HG02973 (cell line): Measurements from ENCODE around the gene ATP8B4.

Experiments used
- ATAC-seq: cut with Tn5 transposase; IDR thresholded peaks from one replicate; pipeline ENCODE4 v1.9.1; 2021; ENCODE audit warnings: moderate library complexity; ENCODE audit not compliant: unreplicated experiment

The ATP8B4 gene

GRCh38 chr15:50024281-50024680, 94.8 kb downstream of the ATP8B4 start:
- ATAC-seq = no peak

DNA sequence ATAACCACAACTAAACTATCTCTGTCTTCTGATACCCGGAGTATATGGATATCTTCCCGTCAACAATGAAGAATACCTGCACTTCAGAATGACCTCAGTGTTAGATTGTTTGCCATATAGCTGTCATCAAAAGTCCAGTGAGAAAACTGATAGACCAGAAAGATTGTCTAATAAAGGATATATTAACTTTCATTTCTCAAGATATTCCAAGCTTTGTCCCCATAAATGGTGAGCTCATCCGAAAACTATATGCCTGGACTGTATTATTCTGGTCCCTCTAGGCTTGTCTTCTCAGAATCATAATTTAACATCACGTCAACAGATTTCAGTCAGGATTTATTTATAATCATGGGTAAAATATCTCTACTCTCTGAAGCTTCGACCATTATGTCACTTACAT, 100.5 kb downstream of the ATP8B4 start:
- no peak for ATAC-seq

- no peak for ATAC-seq
These were observed 101.5 kb downstream of the ATP8B4 start for GRCh38 chr15:50017522-50017921.

DNA sequence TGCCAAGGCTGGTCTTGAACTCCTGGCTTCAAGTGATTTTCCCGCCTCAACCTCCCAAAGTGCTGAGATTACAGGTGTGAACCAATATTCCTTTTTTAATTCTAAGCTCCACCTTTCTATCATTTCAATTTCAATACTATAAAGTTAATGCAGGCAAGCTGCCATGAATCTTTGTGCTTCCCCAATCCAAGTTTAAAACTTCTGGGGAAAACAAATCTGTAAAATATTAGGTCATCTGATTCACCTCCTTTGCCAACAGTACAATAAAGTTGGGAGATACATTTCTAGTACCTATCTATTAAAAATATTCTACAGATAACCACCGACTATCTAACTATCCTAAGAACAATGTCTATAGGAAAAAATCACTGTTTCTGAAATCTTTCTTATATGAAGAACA, 102.1 kb downstream of the ATP8B4 start:
- no peak for ATAC-seq

DNA sequence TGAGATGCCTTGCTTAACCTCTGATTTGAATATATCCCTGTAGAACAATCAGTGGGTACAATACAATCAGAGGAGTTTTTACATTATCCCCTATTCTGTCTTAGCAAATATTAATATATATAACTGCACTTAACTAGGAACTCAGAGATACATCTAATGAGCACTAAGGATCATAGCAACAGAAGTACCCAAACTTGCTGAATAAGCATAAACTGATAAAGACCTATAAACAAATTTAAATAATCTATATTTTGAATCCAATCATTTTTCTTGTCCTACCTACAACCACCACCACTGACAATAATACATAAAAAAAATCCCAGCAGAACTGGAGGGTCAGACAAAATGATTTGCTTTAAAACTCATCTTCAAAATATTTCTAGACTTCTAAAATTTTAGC, 106.2 kb downstream of the ATP8B4 start:
- ATAC-seq = no peak

- ATAC-seq = no peak
These were observed 109.4 kb downstream of the ATP8B4 start for GRCh38 chr15:50009634-50010033.

- ATAC-seq = peak; percentile 98
These were observed 115.2 kb downstream of the ATP8B4 start for GRCh38 chr15:50003786-50004334.

DNA sequence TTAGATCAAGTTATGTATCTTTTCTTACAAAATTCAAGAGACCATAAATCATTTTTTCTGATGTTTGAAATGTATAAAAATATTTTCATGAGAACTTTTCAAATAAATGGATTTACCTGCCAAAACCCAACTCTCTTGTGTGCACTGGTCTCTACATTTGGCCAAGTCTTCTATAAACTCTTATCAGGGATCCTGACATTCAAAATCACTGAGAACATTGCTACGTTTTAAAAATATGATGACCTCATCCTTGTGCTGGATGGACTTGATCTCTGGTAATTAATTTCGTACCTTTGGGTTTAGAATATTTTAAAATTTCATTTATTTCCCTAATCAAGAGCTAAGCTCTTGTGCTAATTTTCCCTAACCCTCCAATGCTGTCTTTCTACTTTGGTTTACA, 127.4 kb downstream of the ATP8B4 start:
- ATAC-seq = no peak

- no peak for ATAC-seq
These were observed 128.0 kb downstream of the ATP8B4 start for GRCh38 chr15:49990835-49991545.

DNA sequence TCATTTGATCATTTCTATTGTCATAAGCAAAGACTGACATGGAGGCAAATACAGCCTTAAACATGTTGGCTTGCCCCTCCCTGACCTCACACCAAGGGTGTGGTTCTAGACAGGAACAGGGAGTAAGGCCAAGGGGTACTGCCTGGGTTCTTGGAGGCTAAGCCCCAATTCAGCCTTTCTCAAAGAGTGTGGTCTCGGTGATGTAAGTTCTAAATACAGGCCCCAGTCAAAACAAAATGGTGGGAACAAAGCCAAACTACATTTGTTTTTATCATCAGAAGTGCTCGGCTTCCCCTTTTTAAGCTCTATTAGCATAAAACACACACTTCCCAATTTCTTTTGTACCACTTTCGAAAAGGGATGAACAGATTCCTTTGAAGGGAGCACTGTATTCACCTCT, 129.5 kb downstream of the ATP8B4 start:
- ATAC-seq = no peak

- no peak for ATAC-seq
These were observed 130.3 kb downstream of the ATP8B4 start for GRCh38 chr15:49988766-49989165.

DNA sequence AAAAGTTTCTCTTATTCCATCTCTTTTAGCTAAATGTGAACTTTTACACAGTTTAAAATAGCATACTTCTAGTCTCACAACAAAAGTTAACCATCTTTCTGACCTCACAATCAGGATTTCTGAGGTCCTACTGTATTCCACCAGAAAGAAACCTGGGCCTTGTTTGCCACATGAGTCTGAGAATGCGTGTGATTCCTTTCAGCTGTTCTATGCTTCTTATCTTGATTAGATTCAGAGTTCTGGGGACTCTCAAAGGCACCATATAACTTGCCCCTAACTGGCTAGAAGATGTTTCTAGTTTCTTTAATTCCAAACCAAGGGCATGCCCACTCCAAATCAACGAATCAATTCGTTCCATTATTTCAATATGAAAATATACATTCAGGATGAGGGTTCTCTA, 131.1 kb downstream of the ATP8B4 start:
- ATAC-seq = no peak

DNA sequence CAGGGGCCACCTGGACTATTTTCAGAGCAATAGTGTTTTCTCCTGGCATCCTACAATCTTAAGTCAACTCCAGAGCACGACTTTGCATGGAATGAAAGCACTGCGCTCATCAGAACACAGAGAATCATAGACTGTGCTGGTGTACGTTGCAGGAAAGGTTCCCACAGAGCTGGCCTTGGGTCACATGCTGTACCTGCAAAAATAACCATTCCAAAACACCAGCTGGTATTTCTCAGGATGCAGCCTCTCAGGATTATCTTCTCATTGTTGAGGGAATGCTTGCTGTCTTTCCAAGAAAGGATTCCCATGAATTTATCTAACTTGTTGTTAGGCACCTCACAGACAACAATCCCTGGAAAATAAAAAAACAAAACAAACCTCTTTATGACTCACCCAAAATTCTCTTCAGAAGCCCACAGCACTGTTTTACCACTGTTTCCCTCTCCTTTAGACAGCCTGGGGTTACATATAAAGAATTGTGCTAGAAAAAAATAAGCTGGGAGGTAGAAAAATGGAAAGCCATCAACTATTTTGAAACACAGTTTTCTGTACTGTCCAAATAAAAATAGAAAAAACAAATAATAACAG, 131.7 kb downstream of the ATP8B4 start:
- no peak for ATAC-seq

DNA sequence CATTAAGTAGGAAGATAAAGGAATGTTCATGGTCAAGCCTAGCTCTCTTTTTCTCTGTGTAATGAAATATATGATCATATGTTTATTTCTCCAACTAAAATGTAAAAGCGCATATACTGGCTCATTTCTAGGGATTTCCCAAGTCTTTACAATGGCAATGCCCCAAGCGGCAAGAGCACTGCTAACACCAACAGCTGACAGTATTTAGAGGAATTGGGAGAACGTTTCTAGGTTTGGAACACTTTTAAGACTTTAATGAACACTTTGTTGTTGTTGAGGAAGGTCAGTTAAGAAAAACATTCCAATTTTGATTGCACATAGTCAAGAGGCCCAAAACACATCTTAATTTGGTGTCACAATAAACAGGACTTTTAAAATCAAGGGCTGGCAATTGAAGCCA, 132.7 kb downstream of the ATP8B4 start:
- no peak for ATAC-seq

DNA sequence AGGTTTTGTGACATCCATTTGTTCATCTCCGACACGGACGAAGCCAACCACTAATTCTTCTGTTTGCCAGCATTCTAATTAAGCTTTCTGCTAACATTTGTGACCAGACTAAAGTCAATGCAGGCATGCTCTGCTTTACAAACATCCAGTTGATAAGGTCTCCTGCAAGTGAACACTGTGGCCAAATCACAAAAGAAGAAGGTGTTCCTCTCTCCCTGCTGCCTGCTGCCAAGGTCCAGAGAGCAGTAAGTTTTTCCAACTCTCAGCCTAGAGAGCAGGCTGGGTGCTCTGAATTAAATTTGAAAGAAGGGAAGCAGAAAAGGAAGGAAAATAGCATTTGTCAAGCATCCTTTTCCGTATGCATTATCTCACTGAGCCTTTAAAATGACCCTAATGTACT, 133.6 kb downstream of the ATP8B4 start:
- ATAC-seq = no peak

- no peak for ATAC-seq
These were observed 134.6 kb downstream of the ATP8B4 start for GRCh38 chr15:49984436-49984835.

GRCh38 chr15:49982584-49982983, 136.4 kb downstream of the ATP8B4 start:
- no peak for ATAC-seq

DNA sequence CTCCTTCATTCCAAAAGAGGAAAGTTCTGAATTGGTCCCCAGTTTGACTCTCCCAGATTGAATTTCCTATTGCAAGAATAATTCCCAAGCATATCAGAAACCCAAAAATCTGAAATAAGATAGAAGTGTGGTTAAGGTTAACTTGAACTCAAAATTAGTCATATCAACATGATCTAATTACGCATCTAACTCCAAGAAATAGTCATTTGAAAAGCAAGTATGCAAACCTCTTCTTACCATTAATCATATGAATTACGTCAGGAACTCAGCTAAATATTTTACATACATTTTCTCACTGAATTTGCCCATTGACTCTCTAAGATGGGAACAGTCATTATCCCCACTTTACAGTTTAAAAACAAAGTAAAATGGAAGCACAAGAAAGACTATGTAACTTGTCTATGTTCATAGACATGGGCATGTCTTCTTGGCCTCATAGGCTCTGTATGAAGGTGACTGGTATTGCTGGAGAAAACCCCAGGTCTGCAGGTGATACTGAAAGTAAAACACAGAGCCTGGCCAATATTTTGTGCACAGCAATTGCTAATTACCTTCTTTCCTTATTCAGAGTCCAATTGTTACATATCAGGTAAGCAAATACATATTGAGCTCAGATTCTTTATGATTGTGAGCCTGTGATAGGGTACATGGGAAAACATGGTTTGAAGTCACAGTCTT, 139.2 kb downstream of the ATP8B4 start:
- ATAC-seq = peak; percentile 56

DNA sequence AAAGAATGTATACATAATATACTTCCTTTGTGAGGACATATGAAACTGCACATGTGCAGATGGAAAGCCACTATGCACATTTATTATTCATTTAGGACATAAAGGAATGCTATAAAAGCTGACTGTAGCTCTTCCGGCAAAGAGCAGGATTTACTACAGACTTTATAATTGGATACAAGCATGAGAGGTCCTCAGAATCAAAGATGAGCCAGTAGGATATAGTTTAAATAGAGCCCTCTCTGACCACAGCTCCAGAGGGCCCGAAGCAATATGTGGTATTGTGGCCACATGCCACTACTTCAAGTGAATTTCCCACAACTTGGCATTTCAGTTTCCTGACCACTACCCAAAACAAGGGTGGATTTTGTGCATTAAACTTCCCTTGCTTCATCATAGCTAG, 140.9 kb downstream of the ATP8B4 start:
- ATAC-seq = no peak

DNA sequence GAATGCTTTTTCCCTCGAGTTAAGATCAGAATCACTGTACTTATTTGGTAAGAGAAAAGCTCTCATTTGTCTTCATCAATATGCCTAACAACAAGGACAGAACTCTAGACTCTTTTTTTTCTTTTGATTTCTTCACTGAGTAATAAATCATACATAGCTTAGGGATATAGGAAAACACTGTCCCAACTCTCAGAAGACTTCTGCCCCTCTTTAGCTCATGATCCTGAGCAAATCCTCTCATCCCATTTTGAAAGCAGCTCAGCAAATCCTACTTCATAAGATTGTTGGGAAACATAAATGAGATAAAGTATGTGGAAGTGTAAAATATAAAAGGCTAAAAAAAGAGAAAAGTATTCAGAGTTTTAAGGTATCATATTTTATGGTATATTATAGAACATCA, 141.7 kb downstream of the ATP8B4 start:
- ATAC-seq = no peak

DNA sequence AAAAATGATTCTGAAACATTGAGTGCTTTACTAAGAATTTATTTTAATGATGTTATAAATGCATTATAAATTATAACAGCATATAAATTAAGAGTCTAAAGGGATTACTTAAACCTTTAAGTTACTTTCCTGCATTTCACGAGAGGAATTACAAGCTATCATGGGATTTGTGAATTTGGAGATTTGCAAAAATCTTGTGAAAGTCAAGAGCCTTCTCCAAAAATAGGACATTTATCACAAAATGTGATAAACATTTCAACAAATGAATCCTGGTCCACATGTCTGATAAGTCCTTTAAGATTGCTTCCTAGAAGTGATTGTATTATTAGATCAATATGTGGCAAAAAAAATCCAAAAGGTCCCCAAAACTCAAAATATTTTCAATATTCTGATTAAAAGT, 154.5 kb downstream of the ATP8B4 start:
- no peak for ATAC-seq

DNA sequence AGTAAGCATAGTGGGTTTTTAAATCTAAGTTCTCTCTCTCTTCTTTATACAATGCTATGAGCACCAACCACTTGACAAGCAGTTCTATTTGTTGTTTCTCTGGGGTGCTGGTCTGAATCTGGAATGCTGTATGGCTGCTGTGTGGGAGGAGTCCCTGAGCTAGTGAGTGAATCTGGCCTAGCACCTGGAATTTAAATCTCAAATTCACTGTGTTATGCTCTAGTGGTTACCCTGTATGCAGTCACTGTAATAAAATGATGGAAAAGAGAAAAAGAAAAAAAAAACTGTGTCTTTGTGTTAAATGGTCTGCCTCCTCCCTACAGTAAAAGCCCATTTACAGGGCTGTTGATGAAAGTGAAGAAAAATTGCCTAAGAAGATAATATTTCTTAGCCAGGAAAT, 155.0 kb downstream of the ATP8B4 start:
- no peak for ATAC-seq
